Body of pancreas (tissue), 4 donors: ENCODE measurements around the gene TMTC2.

Experiments
- CTCF ChIP-seq, 7 experiments: fragments of 450-650 bp in 4 of 7; fragments of 200-600 bp in 3 of 7; sonication (generic) in 3 of 7; IDR thresholded peaks; one replicate each; pipeline ENCODE4 v1.5.1; 2016 to 2019; ENCODE audit warnings: antibody characterized with exemption in 7 of 7
- POLR2A ChIP-seq, 3 donors: fragments of 450-650 bp; IDR thresholded peaks; one replicate each; pipeline ENCODE4 v1.6.1; 2016; ENCODE audit warnings: antibody characterized with exemption in 3 of 3, mild to moderate bottlenecking in 2 of 3

GRCh38 chr12:83132360-83132759 is 445.7 kb downstream of the TMTC2 start:
- no peak for TF ChIP-seq CTCF (IDR thresholded peaks at IDR 0.05)
- TF ChIP-seq POLR2A (IDR thresholded peaks at IDR 0.05): no peak
